GM21515 (cell line): ENCODE results near the gene TMEM126A.
"Not testable (repeated sequence)": the region's sequence is repeated elsewhere in the genome, so short reads cannot be mapped to it uniquely, and the experiment has no call there.

Source experiments
- ATAC-seq: cut with Tn5 transposase; IDR thresholded peaks from one replicate; pipeline ENCODE4 v1.9.1; 2021; ENCODE audit not compliant: unreplicated experiment

TMEM126A gene

GRCh38 chr11:85647604-85648299, at the start of gene TMEM126A:
Gene TMEM126A, plus strand, starts transcription at chr11:85647967. Its CDS starts 2,289 bp downstream, at chr11:85650256.
- ATAC-seq, result peak; percentile 100

DNA sequence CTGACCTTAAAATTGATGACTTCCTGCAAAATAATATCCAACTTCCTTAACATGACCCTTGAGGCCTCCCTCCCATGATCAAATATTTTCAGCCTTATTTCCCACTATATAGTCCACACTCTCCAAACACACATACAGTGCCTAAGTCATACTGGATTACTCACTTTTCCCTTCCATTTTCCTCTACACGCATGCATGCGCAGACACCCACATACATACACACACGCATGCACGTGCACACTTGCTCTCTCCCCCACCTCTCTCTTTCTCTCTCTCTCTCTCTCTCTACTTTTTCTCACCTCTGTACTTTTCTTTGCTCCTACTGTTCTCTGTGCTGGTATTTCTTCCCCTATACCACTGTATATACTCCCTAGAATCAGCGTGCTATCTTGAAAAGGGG, 48.7 kb upstream of the TMEM126A start:
- ATAC-seq, result no peak

GRCh38 chr11:85602526-85603213, 45.1 kb upstream of the TMEM126A start:
- ATAC-seq, result no peak

DNA sequence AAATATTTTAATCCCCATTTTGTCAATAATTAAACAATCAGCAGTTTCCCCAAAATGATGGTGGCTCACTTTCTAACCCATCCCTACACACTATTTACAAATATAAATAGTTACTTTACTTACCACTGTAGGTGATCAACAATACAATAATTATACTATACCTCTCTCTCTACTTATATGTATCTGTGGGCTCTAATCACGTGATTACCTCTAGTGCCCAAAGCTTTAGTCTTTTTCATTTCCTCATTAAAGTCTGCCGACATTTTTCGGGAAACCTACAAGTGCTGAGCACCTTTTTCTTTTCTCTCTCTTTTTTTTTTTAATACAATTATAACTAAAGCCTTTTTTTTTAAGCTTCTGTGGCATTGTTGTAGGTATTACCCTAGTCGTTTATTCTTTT, 44.5 kb upstream of the TMEM126A start:
- ATAC-seq, result no peak

GRCh38 chr11:85606237-85606636, 41.5 kb upstream of the TMEM126A start:
- ATAC-seq, result not testable (repeated sequence)

DNA sequence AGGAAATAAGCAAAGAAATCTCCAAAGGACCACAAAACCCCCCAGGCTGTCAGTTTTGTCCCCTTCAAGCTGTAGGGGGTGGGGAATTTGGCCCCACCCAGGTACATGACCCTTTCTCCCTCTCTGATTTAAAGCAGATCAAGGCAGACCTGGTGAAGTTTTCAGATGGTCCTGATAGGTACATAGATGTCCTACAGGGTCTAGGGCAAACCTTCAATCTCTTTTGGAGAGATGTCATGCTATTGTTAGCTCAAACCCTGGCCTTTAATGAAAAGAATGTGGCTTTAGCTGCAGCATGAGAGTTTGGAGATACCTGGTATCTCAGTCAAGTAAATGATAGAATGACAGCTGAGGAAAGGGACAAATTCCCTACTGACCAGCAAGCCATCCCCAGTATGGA, 39.1 kb upstream of the TMEM126A start:
- not testable (repeated sequence) for ATAC-seq

DNA sequence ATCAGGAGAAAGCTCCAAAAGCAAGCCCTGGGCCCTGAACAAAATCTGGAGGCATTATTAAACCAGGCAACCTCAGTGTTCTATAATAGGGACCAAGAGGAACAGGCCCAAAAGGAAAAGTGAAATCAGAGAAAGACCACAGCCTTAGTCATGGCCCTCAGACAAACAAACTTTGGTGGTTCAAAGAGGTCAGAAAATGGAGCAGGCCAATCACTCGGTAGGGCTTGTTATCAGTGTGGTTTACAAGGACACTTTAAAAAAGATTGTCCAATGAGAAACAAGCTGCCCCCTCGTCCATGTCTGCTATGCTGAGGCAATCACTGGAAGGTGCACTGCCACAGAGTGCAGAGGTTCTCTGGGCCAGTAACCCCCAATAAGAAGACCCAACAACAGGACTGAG, 38.5 kb upstream of the TMEM126A start:
- ATAC-seq, result not testable (repeated sequence)

DNA sequence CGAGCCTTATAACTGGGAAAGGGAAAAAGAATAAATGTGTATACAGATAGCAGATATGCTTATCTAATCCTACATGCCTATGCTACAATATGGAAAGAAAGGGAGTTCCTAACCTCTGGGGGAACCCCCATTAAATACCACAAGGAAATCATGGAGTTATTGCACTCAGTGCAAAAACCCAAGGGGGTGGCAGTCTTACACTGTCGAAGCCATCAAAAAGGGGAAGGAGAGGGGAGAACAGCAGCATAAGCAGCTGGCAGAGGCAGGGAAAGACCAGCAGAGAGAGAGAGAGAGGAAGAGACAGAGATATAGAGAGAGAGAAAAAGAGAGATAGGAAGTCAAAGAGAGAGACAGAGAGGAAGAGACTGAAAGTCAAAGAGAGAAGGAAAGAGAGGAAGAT, 36.1 kb upstream of the TMEM126A start:
- not testable (repeated sequence) for ATAC-seq

- no peak for ATAC-seq
Observed at GRCh38 chr11:85619499-85619898, 28.3 kb upstream of the TMEM126A start.

DNA sequence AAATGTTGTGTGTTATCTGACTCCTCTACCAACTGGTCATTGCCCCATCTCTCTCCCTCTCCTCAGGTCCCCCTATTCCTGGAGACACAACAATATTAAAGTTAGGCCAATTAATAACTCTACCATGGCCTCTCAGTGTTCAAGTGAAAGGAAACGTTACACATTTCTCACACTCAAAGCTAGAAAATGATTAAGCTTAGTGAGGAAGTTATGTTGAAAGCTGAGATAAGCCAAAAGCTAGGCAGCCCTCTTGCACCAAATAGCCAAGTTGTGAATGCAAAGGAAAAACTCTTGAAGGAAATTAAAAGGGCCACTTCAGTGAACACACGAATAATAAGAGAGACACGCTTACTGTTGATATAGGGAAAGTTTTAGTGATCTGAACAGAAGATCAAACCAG, 27.5 kb upstream of the TMEM126A start:
- no peak for ATAC-seq

DNA sequence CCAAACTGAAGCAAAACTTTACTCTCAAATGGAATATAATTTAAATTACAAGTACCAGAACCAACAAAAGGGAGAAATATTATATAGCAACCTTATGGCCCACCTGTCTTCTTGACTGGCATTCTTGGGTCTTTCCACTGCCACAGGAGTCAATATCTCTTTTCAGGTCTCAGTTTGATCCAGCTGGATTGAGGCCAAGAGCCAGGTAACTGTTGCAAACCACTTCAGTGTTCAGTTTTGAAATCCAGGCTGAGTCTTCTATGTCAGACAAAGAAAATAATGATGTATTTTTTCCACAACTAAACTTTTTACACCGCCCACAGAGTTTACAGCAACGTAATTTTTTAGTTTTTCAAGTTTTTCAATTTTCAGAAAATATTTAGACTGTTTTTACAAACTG, 21.3 kb upstream of the TMEM126A start:
- ATAC-seq, result no peak

DNA sequence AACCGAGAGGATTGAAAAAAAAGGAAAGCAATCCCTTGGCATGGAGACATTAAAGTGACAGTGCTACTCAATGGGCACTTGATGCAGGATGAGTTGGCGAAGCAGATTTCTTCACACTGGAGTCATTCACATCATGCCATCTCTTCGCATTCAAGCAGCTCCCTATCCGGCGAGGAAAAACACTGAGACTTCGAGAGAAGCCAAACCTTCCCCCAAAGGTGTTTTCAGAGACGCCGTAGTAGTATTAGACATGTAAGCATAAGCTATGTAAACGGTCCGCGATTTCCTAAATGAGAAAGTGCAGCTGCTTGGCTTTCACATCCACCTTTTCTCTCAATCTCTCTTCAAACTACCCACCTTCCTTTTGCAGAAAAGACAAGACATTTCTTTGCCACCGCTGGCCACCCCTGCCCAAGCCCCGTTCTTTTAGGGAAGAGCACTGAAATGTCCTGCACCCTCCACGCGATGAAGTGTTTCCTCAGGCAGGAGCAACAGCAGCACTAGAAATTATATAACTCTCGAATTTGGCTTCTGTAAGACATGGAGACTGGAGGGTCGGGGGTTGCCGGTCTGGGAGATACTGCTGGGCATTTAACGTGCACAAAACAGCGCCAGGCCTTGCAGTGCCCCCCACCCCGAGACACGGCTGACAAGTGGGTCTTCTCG, 20.3 kb upstream of the TMEM126A start, which contains the start of gene DLG2:
TSS of gene DLG2 (minus strand) at position 13 of the 666 bp plus-strand sequence.
- ATAC-seq, result peak; percentile 3

DNA sequence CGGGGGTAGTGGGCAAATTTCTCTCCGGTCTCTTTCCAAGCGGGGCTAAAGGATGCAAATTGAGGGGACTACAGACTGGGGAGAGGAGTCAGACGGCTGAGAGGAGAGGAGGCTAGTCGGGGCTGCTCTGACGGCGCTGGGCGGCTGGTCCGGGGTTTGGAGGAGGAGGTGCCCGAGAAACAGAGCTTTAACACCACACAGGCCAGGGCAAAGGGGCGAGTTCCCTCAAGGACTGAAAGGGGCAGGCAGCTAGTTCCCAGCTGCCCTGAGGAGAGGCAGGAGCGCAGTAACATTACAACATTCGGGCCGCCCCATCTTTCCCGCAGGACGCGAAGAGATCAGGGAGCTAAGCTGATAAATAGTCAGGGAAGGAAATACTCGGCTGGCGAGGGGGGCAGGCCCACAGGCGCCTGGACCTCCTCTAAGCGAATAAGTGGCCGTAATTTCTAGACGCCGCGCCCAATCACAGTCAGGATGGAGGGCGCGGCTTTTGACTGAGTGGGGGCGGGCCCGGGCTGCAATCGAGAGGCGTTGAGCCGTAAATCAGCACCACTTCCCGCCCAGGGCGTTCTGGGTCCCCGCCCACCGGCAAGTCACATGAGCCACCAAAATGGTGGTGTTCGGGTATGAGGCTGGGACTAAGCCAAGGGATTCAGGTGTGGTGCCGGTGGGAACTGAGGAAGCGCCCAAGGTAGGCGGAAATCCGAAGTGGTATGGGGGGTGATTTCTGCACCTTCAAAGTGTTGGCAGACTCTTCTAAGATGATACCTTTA, 19.6 kb upstream of the TMEM126A start, which contains the start of gene TMEM126B:
TSS of gene TMEM126B (plus strand) at position 596 of the 773 bp plus-strand sequence. CDS start at position 611, 15 bp downstream.
- peak; percentile 99 for ATAC-seq

DNA sequence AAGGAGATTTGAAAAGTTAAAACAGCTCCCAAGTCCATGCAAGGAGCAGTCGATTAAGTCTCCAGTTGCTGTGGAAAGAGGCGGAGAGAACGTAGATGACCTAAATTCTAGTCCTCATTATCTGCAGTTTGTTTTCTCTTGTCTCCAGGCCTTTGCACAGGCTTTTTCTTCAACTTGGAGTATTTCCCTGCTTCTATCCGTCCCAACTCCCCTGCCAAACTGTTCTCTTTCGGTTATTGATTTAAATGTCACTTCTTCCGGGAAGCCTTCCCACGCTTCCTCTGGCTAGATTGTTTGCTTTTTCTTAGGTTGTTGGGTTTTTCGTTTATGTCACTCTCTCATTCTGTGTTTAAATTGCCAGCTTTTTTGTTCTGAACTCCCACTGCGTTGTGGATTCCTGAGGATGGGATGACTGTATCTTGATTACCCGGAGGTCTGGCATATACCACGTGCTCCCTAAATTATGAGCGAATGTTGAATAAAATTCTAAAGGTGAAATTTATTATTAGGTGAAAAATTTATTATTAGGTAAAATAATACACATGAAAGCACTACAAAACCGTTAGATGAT, 18.9 kb upstream of the TMEM126A start:
- ATAC-seq, result peak; percentile 9

DNA sequence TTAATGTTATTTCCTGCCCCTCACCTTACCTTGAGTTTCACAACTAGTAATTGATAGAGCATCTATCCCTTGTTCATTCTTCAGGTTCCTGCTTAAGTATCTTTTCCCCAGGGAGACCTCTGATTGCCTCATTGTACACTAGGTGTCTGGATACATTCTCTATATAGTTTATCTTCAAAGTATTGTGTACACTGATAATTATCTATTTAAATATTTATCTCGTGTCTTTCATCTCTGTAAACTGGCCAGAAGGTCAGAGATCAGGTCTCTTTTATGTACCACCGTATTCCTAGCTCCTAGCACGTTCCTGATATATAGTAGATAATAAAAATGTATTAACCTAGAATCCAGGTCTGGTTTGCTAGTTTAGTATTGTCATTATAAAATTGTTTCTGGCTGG, 13.0 kb upstream of the TMEM126A start:
- ATAC-seq, result no peak

DNA sequence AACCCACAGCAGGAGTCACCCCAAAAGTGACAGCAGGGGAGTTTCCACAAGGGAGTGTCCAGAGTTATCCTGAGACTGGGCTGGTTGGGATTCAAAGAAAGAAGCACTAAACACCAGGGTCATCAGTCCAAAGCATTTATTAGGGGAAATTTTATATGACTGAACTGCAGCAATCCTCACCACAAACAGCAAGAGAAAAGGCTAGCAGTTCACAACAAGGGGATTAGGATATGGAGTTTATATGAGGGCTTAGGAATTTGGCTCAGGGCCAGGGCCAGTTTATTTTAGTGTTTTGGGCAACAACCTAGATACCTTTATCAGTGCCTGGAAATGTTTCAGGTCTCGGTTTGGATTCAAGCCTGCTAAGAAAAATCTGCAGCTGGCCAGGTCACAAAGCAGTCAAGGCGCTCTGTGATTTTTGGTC, 4.6 kb upstream of the TMEM126A start:
- ATAC-seq, result no peak

DNA sequence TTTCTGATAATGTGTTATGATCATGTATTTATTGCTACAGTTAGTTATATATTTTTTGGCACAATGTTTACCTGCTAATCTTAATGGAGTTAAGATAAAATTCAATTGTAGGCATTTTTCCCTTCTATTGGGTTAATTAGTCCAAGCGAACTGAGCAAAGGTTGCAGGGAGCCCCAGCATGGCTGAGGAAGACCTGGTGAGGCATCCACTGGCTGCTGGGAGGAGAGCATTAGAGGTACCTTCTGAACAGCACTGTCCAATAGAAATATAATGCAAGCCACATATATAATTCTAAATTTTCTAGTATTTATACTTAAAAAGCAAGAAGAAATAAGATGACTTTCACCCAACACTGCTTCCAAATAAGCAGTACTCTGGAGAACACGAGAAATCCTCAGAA, 689 bp upstream of the TMEM126A start:
- ATAC-seq, result peak; percentile 10

DNA sequence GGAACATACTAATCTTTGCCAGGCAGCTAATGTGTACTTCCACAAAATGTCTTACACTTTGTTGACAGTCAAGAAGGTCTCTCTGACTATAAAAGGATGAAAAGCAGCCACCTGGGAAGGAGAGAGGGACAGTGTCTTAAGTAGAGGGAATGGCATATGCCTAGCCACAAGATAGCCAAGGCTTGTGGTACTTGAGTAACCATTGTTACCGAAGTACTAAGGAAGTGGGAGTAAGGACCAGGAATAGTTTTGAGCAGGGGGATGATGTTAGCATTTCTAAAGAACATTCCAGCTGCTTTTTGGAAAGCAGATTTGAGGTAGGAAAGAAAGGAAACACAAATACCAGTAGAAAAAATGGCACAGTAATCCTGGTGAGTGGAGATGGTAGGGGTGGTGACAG, 3.4 kb downstream of the TMEM126A start:
- ATAC-seq, result no peak

DNA sequence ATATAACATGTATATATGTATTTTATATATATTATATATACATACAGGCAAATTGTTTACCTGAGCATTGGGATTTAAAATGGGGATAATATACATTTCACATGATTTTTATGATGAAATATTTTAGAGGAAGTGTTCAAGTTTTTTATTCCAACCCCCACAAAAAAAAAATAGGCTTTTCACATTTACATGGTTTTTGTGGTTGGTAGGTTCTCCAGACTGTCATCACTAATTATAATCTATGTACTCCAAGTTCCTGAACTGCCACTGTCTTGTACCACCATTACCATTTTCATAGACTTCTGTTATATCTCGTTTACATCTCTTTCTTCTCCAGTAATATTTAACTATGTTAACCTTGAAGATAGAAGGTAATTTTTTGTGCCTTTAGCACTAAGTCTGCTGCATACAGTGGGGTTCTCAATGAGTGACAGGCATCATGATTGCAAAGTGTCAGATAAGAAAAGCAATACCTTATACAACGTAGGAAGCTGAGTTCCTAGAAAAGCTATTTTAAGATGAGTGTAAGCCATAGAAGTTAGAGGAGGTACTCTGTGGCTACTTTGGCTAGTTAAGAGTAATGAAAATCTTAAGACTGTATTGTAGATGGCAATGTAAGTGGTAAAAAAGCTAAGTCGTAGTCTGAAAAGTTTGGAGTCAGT, 5.2 kb downstream of the TMEM126A start:
- ATAC-seq, result no peak

GRCh38 chr11:85654343-85654742, 6.6 kb downstream of the TMEM126A start:
- not testable (repeated sequence) for ATAC-seq
